AG08395 (cell line): ENCODE results near the gene SMIM33.
"Not testable (repeated sequence)": the region's sequence is repeated elsewhere in the genome, so short reads cannot be mapped to it uniquely, and the experiment has no call there.

Experiments
- DNase-seq: peaks from one replicate; pipeline ENCODE4 v3.0.0; 2012; ENCODE audit warnings: mixed read lengths, low spot score

Gene SMIM33

DNA sequence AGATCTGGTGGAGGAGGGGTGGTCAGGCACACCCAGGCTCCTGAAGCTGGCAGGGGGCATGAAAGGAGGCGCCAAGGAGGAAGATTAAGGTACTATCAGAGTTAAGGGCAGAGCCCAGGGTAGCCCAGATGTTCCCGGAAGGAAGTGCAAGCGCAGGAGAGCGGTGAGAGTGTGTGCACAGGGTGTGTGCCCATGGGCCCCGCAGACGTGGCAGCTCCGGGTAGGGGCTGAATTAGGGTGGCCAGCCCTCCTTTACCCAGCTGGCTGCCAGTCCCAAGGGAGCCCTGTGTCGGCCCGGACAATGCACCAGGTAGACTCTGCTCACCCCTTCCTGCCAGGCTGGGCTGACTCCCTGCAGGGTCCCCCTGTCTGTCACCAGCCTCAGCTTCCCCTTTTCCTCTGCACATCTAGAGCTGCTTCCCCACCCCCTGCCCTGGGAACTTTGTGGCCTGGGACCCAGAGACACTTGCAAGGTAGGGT, at the start of gene SMIM33:
Gene SMIM33, plus strand, starts transcription at position 184 of the 480 bp plus-strand sequence. Its CDS starts 118 bp downstream, at position 302.
- no peak for DNase-seq

GRCh38 chr5:139422307-139422893, 48.4 kb upstream of the SMIM33 start:
- peak; percentile 82 for DNase-seq

DNA sequence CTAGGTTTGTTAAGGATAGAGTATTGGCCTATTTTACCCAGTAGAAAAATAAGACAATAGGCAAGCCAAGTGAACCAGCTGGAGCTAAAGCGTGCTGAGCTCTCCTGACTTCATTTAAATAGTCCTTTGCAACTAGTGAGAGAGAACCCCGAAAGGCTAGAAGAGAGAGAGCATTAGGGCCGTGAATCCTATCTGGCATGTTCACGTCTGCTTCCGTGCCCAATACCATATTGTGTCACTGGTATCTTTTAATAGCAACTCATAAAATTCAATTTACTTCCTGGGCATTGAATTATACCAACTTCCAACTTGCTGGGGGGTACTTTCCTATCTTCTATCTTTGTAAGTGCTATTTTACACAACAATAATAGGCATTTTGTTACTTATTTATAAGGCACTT, 45.3 kb upstream of the SMIM33 start:
- DNase-seq, result no peak

GRCh38 chr5:139426203-139426885, 44.5 kb upstream of the SMIM33 start:
- peak; percentile 79 for DNase-seq

GRCh38 chr5:139430015-139430414, 40.8 kb upstream of the SMIM33 start:
- DNase-seq, result no peak

GRCh38 chr5:139431706-139432105, 39.1 kb upstream of the SMIM33 start:
- no peak for DNase-seq

DNA sequence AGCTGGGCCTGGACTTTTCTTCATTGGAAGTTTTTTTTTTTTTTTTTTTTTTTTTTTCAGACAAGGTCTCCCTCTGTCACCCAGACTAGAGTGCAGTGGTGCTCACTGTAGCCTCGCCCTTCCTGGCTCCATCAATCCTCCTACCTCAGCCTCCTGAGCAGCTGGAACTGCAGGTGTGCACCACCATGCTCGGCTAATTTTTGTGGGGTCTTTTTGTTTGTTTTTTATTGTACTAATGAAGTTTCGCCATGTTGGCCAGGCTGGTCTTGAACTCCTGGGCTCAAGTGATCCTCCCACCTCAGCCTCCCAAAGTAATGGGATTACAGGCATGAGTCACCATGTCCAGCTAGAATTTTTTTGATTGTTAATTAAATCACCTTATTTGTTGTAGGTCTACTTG, 35.1 kb upstream of the SMIM33 start:
- no peak for DNase-seq

DNA sequence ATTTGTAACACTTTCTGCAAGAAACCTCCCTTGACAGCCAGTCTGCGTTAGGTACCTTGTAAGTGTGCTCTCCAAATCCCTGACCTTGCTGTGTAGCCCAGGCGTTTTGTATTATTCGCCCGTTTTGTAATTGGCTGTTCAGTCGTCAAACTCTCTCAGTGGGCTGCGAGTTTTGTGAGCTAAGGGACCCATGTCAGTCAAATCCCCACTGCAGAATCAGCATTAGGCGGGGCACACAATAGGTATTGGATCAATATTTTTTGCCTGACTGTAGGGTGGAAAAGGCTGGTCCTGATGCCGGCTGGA, 32.1 kb upstream of the SMIM33 start:
- no peak for DNase-seq

- DNase-seq, result peak; percentile 95
Measured at GRCh38 chr5:139439013-139439903, 31.5 kb upstream of the SMIM33 start, which contains the start of gene DNAJC18. TSS of gene DNAJC18 (minus strand) at chr5:139439525. CDS start at chr5:139439445, 80 bp downstream.

DNA sequence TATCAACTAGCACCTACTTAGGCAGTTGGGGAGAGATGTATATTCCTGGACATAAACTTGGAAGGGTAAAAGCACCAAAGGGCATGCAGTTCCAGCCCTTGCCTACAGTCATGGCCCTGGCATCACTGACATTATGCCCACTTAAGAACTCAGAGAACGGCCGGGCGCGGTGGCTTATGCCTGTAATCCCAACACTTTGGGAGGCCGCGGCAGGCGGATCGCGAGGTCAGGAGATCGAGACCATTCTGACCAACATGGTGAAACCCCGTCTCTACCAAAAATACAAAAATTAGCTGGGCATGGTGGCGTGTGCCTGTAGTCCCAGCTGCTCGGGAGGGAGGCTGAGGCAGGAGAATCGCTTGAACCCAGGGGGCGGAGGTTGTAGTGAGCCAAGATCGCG, 30.4 kb upstream of the SMIM33 start:
- DNase-seq, result not testable (repeated sequence)

- DNase-seq, result peak; percentile 77
Measured at GRCh38 chr5:139443831-139444453, 26.9 kb upstream of the SMIM33 start.

GRCh38 chr5:139445325-139446170, 25.3 kb upstream of the SMIM33 start:
- peak; percentile 48 for DNase-seq

GRCh38 chr5:139446956-139447779, 23.6 kb upstream of the SMIM33 start:
- peak; percentile 45 for DNase-seq

GRCh38 chr5:139451176-139451575, 19.6 kb upstream of the SMIM33 start:
- no peak for DNase-seq

DNA sequence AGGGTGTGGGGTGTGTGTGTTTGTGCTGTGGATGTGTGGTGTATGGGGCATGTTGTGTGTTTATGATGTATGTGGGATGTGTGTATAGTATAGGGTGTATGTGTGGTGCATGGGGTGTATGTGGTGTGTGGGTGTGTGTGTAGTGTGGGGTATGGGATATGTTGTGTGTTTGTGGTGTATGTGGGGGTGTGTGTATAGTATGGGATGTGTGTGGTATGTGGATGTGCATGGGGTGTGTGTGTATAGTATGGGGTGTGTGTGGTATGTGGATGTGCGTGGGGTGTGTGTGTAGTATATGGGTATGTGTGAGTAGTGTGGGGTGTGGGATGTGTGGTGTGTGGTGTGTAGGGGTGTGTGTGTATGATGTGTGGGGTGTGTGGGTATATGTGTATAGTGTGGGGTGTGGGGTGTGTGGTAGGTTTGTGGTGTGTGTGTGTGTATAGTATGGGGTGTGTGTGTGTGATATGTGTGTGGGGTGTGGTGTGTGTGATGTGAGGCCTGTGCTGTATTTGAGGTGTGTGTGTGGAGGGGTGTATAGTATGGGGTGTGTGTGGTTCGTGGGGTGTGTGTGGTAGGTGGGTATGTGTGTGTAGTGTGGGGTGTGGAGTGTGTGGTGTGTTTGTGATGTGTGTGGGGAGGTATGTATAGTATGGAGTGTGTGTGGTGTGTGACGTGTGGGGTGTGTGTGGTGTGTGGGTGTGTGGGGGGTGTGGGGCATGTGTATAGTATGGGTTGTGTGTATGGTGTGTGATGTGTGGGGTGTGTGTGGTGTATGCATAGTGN, 18.7 kb upstream of the SMIM33 start:
- DNase-seq, result no peak

GRCh38 chr5:139453683-139454567, 16.9 kb upstream of the SMIM33 start:
- no peak for DNase-seq

DNA sequence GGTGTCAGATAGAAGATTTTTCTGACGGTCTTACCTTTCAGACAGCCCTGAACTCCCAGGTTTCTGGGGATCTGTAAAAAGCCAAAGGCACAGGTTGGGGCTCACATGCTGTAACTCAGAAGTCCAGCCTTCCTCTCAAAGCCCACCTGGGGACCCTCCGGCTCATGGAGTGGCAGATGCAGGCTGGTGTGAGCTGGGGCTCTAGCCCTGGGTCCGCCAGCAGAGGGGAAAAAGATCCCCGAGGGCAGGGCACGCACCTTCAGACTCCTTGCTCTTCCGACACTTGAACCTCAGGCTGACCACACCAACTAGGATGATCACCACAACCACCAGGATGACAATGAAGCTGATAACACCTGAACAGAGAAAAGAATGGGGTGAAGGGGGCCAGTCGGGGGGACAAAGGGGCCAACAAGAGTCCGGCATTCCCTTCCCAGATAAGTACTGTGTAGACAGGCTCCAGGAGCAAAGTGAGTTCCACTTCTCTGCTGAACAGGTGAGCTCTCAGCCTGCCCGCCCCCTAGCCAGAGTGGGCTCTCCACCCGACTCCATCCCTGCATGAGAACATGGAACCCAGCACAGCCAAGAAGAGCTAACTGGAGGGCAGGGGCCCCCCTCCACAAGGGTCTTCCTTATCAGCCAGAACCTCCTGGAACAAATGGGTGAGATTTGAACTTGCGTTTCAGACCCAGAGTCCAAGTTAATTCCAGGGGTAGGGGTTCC, 16.1 kb upstream of the SMIM33 start:
- DNase-seq, result no peak

- DNase-seq, result no peak
Measured at GRCh38 chr5:139456776-139457175, 14.0 kb upstream of the SMIM33 start.
